NCI-H187 treated with DMSO at 0.1 percent for 48 hours (cell line): ENCODE measurements around the gene CDK6.

Source experiments
- DNase-seq: peaks from one replicate; lab custom pipeline; 2025; lab: John Stamatoyannopoulos, UW

CDK6 gene

GRCh38 chr7:92845736-92846135, 9.4 kb upstream of the CDK6 start:
- DNase-seq: no peak

DNA sequence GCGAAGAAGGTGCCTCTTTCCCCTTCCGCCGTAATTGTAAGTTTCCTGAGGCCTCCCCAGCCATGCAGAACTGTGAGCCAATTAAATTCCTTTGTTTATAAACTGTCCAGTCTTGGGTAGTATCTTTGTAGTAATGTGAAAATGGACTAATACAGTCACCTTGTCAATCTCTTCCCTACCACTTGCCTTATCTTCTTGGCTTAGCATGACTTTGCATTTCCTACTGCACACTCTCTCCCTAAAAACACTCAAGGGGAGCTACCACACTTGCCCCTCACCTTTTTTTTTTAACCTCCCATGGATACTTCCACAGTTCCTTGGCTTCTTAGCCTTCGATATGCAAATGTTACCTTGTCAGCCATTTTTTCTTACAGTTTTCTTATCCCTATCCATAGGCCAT, 7.4 kb upstream of the CDK6 start:
- DNase-seq: no peak

- no peak for DNase-seq
These were observed 6.8 kb upstream of the CDK6 start for GRCh38 chr7:92843034-92843760.

DNA sequence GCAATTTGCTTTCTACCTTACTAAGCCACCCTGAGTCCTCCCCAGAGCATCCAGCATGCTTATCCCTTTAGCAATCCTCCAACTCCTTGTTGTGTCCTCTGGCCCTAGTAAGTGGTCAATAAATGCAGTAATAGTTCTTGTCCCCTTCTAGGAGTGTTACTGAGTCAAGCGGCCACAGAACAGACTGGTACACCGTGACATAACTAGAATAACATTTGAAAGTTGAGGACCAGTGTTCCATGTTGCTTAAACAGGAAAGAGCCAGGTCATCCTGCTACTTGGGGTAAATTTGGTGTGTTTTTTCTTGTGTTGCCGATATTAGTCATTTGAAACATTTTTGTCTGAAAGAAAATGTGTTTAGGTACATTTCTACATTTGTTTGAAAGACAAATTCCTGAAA, 4.8 kb upstream of the CDK6 start:
- DNase-seq: no peak

DNA sequence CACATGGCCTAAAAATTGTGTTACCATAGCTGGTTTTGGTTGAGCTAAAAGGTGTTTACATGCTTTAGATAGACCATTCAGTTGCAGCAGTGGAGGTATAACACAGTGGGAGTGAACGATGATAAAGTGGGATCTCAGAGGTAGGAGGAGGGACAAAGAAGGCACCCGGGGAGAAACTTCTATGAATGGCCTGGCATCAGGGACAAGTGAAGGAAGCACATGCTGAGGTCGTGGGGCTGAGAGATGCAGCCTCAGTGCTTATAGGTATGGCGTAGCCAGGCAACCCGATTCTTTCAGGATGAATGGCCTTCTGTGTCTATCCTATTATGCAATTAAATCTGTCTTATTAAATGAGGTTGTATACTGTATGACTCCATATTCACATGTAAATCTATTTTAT, 3.9 kb upstream of the CDK6 start:
- DNase-seq: no peak

DNA sequence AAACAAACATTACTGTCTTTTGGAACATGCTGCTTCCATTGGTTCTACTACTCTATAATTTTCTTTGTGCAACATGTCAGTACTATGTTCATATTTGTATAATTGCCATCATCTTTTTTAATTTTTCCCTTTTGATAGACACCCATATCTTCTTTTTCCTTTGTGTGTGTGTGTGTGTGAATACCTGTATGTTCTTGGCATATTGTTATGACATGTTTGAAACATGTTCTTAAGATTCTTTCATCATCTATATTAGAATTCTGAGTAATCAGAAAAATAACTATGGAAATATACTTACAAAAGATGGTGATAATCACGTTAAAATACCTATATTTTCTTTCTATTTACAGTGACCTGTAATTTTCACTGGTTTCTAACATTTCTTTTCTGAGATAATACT, 3.5 kb upstream of the CDK6 start:
- DNase-seq: no peak

- no peak for DNase-seq
These were observed 2.6 kb upstream of the CDK6 start for GRCh38 chr7:92838934-92839333.

DNA sequence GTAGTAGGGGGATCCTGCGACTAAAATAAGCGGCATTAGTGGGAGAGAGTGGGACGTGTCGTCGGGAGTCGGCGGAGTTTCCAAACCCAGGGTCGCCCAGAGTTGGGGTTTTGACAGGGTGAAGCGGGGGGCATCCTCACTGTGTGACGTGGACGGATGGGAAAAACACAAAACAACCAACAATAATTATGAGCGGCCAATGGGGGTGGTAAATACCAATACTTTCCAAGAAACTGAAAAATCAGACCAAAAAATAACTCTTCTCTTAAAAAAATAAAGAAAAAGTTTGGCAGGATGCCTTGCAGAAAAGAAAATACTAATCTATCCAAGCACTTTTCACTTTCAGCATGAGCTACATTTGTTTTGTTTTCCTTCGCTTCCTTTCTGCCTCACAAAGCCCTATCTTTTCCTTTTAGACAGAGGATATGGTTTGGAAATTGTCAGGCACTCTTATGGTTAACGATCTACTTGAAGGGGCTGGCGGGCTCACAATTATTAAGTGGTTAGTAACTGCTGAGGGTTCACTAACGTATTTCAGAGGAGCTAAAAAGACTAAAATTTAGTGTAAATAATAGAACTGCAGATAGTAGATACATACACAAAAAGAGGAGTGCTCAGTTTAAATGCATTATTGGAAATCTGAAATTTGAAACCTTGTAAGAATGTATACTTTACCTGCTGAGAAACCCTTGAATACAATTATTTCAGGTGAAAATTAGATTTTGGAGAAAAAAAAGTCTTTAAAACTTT, 802 bp upstream of the CDK6 start:
- DNase-seq: no peak

DNA sequence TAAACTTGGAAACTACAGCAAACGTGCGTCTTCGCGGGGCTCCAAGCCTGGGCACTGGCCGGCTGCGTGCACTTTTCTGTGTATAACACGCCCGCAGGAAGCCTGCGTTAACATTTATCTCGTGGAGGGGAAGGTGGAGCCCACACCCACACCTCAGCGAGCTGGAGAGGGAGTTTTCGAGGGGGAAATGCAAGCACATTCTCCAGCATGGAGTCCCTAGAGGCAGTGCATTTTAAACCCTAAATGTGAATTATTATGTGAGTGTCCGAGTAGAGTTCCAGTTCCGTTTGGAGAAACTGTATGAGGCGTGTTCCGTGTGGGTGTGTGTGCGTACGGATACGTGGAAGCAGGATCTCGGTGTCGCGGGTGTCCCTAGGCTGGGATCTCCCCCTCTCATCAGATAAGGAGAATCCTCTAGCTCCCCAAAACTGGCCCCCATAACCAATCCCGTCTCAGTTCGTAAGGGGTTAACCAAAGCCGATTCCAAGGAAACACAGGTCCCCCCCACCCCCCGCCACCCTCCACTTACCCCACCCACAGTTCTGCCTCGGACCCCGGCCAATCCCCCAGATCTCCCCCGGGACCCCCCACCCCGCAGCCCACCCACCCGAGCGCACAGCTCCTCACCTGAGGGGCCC, 403 bp downstream of the CDK6 start:
- DNase-seq: no peak

DNA sequence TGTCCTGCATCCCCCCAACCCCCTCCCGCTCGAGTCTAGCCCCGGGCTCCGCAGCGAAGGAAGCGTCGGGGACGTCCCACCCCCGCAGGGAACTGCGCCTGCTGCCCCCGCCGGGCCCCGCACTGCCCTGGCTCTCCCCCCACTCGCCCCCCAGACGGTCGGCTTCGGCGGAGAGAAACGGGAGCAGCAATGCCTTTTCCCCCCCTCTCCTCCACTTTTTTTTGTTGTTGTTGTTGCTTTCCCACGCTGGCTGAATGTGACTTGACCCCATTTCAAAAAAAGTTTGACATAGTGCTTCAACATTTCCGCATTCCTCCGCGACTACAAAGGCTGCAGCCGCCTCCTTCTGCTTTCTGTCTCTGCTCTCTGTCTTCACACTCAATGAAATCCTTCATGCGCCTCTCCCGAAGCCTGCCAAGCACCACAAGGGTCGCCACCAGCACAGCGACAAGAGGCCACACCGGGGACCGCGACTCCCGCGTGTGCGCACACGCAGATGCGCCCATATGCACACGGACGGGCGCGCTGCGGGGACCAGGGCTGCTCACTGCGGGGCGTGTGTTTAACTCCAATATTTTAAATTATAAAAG, 1.0 kb downstream of the CDK6 start:
- no peak for DNase-seq

DNA sequence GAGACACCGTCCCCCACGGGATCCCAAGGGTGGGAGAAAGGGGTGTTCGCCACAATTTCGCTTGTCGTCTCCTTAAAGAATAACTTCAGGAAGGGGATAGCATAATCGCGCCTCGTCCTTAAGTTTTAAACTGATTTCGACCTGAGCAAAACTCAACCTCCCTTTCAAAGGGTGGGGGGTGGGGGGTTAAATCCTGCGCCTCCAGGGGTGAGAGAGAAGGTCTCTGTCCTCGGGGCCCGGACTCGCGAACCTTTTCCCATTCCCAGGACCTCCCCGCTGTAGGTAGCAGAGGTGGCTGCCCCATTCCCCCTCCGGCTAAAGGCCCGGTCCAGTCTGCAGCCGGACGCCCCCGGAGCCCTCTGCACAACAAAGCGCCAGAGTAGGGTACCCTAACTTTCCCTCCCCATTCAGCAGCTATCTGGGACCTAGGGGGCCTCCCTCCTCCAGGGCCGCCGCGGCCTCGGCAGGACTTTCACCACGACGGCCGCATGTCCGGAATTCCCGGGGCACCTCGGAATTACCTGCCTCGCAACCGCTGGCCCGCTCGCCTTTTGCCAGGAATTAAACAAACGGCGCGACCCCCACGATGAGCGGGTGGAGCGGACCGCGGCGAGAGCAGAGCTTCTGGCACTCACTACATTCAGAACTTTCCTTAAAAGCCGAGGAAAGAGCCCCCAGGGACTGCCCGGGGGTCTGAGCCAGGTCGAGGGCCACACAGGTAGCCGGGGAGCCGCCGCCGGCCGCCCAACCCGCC, 1.7 kb downstream of the CDK6 start:
- DNase-seq: no peak

DNA sequence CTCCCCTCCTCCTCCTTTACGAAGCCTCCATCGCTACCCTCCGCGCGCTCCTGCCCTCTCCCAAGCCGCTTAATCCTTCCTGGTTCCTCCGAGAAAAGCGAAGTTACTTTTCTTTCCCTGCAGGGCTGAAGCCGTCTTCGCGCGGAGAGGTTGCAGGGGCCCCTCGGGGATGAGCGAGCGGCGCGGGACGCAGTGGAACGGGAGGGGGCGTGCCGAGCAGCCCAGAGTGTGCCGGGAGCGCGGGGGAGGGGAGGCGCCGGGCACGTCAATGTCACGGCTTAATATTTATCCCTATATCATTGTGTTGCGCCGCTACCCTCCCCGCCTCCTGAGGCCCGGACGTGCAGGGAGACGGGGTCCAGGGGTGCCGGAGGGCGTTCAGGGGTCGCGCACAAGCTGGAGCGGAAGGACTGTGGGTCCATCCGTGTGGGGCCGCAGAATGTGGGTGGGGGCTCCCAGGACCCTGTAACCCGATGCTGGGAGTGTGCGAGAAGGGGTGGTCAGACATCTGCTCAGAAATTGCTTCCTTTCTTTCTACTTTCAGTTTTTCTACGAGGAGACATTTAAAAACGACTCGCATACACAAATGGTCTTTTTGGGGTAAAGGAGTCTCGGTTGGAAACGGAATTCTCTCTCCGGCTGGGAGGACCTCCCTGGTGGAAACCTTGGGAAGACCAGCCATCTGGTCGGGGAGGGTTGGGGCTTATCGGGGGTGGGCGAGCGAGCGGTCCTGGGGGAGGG, 2.4 kb downstream of the CDK6 start:
- no peak for DNase-seq

- DNase-seq: no peak
These were observed 3.2 kb downstream of the CDK6 start for GRCh38 chr7:92833024-92833765.

DNA sequence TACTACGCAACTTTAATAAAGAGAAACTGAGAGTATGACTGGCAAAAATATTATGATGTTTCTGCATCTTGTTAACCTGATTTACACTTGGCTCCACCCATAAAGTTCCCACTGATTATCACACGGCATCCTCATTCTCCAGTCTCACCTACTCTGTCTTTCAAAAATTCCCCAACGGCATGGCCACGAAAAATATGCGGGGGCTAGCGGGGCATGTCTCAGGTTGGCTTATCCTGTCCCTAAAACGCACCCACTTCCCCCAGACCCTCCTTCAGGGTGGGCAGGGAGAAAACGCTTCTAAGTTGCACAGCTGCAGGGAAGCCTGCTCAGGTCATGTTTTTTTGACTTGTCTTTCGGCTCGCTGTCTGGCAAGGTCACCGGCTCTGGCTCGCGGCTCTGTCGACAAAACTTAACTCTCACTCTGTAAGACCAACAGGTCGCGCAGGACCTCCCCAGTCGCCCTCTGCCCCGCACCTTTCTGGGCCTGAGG, 3.8 kb downstream of the CDK6 start:
- no peak for DNase-seq

GRCh38 chr7:92831716-92832533, 4.4 kb downstream of the CDK6 start:
- DNase-seq: no peak

- DNase-seq: no peak
These were observed 5.8 kb downstream of the CDK6 start for GRCh38 chr7:92830532-92831110.

GRCh38 chr7:92830027-92830426, 6.3 kb downstream of the CDK6 start:
- no peak for DNase-seq

DNA sequence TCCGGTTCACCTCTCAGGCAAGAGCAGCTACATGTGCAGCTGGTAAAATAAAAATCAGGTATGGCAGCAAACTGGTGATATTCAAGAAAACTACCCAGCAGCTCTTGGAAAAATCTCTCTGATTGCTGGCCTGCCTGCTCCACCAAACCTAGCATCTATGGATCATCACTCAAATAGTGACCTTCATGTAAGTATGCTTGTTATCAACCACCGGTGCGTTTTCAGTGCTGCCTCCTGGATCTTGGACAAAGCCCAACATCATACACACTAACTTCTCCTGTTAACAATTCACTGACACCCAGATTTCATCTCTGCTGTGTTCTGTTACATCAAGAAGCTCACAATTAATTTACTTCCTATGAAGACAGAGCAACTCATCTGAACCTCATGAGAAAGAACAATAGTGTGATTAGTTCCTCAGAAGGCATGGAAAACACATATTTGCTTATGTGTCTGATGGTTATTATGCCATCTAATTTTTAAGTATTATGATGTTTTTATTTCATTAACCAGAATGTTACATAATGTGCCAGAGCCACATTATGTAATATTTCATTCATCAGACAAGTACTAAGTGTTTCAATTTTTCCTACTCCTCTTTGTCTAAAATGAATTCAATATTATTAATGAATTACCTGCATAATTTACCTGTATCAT, 8.8 kb downstream of the CDK6 start:
- DNase-seq: no peak
